Fibroblast of skin of left biceps (primary cell): ENCODE results near the gene SLC6A18.
"Not testable (repeated sequence)": the region's sequence is repeated elsewhere in the genome, so short reads cannot be mapped to it uniquely, and the experiment has no call there.

Source experiments
- DNase-seq, 2 experiments: peaks; one replicate each; pipeline ENCODE4 v3.0.0-alpha.2; 2013; ENCODE audit warnings: low read depth in 2 of 2

SLC6A18 gene

GRCh38 chr5:1215320-1216096 is 9.7 kb upstream of the SLC6A18 start:
- DNase-seq = no peak

GRCh38 chr5:1216211-1216917 is 8.8 kb upstream of the SLC6A18 start:
- DNase-seq = no peak

- no peak for DNase-seq
These were observed 8.3 kb upstream of the SLC6A18 start for GRCh38 chr5:1216918-1217295.

- no peak for DNase-seq
These were observed 7.5 kb upstream of the SLC6A18 start for GRCh38 chr5:1217596-1218206.

- no peak for DNase-seq
These were observed 6.7 kb upstream of the SLC6A18 start for GRCh38 chr5:1218351-1219080.

DNA sequence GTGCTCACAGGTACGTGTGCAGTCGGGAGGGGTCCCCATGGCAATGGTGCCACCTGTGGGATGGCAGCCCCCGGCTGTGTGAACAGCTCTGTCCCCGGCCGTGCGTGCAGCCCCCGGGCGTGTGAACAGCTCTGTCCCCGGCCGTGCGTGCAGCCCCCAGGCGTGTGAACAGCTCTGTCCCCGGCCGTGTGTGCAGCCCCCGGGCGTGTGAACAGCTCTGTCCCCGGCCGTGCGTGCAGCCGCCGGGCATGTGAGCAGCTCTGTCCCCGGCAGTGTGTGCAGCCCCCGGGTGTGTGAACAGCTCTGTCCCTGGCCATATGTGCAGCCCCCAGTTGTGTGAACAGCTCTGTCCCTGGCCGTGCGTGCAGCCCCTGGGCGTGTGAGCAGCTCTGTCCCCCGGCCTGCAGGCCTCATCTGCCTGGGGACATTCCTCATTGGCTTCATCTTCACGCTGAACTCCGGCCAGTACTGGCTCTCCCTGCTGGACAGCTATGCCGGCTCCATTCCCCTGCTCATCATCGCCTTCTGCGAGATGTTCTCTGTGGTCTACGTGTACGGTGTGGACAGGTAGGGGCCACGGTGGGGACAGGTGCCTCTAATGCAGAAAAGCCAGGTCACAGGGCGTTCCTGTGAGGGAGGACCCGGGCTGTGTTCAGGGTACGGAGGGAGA is 5.9 kb upstream of the SLC6A18 start:
- no peak for DNase-seq

DNA sequence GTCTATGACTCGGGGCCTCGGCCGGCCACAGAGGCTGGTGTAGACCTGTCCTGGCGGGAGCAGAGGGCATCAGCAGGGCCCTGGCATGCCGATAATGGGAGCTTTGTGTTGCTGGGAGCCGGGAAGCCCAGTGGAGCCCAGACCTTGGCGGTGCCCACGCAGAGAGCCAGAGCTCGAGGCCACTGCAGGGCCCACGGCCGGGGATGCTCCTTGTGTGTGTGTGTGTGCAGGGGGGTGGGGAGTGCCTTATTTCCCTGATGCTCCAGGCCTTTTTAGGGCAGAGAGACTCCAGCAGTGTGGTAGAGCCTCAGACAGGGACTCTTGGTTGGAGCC is 5.4 kb upstream of the SLC6A18 start:
- no peak for DNase-seq

DNA sequence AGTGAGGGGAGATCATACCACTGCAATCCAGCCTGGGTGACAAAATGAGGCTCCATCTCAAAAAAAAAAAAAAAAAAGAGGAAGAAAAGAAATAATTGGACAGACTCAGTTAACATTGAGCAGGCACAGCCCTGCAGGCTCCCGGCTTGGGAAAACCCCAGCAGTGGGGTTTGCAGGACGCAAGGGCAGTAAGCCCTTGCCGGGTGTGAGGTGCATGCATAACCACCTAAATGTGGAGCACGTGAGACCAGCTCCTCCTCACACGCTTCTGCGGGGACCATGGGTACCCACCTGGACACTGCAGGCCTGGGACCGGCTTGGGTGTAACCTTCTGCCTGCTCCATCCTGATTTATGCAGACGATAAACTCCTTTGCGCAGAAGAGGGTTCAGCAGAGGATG is 4.8 kb upstream of the SLC6A18 start:
- no peak for DNase-seq

GRCh38 chr5:1220831-1221230 is 4.3 kb upstream of the SLC6A18 start:
- no peak for DNase-seq

- no peak for DNase-seq
These were observed 3.5 kb upstream of the SLC6A18 start for GRCh38 chr5:1221721-1222120.

DNA sequence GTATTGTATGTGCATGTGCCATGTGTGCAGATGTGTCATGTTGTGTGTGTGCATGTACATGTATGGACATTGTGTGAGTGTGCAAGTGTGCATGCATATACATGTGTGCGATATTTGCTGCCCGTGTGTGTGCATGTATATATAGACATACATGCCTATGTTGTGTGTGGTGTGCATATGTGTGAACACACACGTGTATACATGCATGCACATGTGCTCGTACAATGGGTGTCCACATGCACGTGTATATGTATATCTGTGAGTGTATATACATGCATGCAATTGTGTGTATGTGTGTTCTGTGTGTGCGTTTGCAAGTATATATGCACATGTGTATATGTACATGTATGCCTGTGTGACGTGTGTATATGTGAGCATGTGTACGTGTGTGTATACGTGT is 3.0 kb upstream of the SLC6A18 start:
- DNase-seq = no peak

DNA sequence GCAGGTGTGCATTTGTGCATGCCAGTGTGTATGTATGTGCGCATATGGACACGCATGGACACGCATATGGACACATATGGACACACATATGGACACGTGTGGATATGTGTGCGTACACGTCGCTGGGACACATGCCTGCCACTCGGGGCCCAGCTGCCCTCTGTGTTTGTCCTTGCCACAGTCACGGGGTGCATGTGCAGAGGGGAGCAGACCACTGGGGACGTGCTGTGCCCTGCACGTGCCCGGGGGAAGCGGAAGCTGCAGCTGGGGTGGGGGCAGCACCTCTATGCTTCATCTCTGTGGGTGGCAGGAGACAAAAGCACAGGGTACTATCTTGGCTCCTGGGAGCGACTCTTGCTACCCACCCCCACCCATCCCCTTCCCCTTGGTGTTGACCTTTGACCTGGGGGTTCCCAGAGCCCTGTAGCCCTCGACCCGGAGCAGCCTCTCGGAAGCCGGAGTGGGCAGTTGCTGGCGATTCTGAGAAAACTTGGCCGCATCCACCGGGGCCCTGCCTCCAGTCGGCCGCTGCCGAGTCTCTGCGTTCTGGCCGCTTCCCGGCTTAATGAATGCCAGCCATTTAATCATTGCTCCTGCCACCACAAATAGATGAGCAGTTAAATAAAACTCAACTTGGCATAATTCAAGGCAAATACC is 2.4 kb upstream of the SLC6A18 start:
- DNase-seq = no peak

- DNase-seq = no peak
These were observed 1.9 kb upstream of the SLC6A18 start for GRCh38 chr5:1223278-1223670.

DNA sequence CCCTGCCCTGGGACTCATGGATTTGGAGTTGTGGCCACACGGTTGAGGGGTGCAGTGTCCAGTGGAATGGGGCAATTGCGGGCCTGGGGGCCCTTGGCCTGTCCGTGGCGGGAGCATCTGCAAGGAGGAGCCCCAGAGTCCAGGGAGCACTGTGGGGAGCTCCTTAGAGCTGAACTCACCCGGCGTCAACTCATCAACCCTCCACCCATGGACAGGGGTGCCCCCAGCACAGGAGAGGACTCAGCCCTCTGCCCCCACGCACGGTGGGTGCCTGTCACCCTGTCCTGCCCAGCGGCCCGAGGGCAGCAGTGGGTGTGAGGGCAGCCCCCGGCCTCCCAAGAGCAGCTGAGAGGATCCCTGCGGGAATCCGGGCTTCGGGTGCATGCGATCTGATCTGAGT is 550 bp upstream of the SLC6A18 start:
- no peak for DNase-seq

DNA sequence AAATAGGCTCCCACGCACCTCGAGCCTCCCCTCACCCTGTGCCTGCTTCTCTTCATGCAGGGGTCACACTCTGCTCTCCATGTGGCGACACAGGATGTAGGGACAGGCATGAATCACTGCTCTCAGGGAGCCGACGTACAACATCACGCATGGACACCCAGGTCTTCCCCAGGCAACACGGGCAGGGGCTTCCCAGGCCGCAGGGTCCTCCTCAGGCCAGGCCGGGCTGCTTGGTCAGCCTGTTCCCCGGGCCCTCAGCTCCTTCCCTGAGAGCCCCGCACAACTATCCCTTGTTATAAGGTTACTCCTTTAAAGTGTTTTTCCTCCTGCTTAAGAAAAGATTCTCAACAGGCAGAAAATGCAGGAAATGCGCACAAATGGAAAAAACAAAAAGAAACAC is 1.1 kb downstream of the SLC6A18 start:
- no peak for DNase-seq

DNA sequence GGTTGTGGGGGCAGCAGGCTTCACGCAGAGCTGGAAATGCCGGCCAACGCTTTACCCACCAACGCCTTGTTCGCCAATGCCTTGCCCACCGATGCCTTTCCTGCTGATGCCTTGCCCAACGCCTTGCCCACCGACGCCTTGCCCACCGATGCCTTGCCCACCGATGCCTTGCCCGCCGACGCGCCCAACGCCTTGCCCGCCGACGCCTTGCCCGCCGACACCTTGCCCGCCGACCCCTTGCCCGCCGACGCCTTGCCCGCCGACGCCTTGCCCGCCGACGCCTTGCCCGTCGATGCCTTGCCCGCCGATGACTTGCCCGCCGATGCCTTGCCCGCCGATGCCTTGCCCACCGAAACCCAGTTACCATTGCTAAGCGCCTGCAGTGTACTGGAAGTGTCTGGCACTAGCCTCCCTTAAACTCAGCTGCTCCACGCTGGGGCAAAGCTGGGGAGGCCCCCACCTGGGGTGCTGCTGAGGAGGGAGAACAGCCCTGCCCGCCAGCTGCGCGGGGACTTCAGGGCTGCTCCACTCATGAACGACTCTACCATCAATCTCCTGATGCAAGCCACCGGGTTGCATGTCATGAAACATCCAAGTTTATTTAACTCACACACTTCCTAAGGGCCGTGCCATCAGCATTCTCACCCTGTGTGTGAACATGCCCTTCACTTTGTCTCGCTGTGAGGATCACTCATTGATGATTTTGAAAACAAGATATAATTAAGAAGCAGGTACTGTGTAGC is 1.8 kb downstream of the SLC6A18 start:
- no peak for DNase-seq

DNA sequence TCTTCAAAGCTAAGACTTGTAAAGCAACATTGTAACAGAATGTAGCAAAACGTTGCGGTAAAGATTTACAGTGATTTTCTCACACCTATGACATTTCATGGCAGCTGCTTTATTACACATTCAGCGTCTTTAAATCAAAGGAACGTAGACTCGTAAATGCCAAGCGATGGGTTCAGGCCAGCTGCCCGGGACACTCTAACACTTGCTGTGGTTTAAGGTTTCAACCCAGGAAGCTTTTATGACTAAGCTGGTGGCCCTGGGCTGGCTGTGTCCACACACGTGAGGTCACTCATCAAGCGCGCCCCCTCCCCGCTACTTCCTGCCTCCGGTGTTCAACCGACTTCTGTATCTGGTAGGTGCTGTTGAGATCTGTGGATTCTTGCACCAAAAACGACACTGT is 2.5 kb downstream of the SLC6A18 start:
- DNase-seq = no peak

DNA sequence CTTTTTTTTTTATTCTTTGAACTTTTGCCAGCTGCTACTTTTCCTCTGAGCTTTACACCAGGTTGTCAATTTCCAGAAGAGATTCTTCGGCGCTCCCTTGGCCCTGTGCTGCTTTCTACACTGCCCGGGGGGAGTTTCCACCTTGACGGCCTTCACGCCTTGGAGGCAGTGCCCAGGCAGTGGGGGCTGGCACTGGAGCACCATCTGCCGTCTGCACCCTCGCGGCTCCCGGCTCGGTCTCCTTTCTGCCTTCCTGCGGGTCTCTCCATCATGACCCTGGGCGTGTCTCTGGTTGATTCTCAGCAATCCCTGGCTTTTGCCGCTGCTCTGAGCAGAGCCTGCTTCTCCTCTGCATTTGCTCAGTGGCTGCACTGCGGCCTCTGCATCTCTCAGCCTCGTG is 2.9 kb downstream of the SLC6A18 start:
- no peak for DNase-seq

DNA sequence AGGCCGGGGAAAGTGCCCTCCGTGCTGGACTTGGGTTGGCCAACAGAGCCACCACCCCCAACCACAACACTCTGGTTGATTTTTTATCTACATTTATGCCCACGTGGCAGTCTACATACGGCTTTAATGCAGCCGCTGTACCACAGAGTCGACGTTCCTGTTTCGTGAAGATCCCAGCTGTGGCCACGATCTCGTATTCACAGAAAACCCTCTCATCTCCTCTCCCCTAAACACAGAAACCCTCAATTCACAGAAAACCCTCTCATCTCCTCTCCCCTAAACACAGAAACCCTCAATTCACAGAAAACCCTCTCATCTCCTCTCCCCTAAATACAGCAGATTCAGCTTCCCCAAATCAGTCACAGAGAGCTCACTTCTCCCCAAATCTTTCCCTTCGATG is 3.8 kb downstream of the SLC6A18 start:
- not testable (repeated sequence) for DNase-seq

DNA sequence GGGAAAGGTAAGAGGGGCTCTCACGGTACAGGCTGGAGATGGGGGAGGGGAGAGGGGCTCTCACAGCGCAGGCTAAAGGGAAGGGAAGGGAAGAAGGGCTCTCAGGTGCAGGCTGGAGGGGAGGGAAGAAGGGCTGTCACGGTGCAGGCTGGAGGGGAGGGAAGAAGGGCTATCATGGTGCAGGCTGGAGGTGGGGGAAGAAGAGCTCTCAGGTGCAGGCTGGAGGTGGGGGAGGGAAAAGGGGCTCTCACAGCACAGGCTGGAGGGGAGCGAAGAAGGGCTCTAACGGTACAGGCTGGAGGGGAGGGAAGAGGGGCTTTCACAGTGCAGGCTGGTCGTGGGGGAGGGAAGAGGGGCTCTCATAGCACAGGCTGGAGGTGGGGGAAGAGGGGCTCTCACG is 4.6 kb downstream of the SLC6A18 start:
- DNase-seq = no peak

- no peak for DNase-seq
These were observed 5.4 kb downstream of the SLC6A18 start for GRCh38 chr5:1230551-1230950.
